HepG2 (cell line): ENCODE results near the gene SNAP29. TPM values are rescaled to one million over a fixed set of nuclear protein-coding genes. Genes with fewer than 3 reads are reported as not detected.
A peak's percentile ranks its signal among the peaks of the same experiment; 100 is the strongest.

Source experiments
- ADNP ChIP-seq: sonication (generic); formaldehyde crosslinking; IDR thresholded peaks from 2 replicates; pipeline ENCODE4 v1.4.0; 2020; ENCODE audit warnings: missing genetic modification reagents
- ELF4 ChIP-seq: sonication (generic); formaldehyde crosslinking; IDR thresholded peaks from 2 replicates; pipeline ENCODE4 v1.5.0; 2020; ENCODE audit warnings: missing genetic modification reagents, mild to moderate bottlenecking, moderate library complexity, borderline replicate concordance
- HNF1B ChIP-seq: sonication (generic); formaldehyde crosslinking; IDR thresholded peaks from 2 replicates; pipeline ENCODE4 v1.5.1; 2020; ENCODE audit warnings: mild to moderate bottlenecking, moderate library complexity, missing genetic modification reagents
- LRRFIP1 ChIP-seq: sonication (generic); formaldehyde crosslinking; conservative IDR thresholded peaks from 2 replicates; pipeline ENCODE4 v1.4.0; 2020; ENCODE audit warnings: missing genetic modification reagents
- MAX ChIP-seq: IDR thresholded peaks from 2 replicates; pipeline ENCODE4 v1.6.1; 2012; ENCODE audit warnings: inconsistent platforms
- NKX3-1 ChIP-seq: sonication (generic); formaldehyde crosslinking; IDR thresholded peaks from 2 replicates; pipeline ENCODE4 v1.5.0; 2020; ENCODE audit warnings: missing genetic modification reagents
- RXRB ChIP-seq: IDR thresholded peaks from 2 replicates; pipeline ENCODE4 v1.6.1; 2016; ENCODE audit warnings: borderline replicate concordance, missing genetic modification reagents, missing compliant biosample characterization
- SIN3A ChIP-seq: IDR thresholded peaks from 2 replicates; pipeline ENCODE4 v1.6.1; 2011; ENCODE audit warnings: low read depth, mild to moderate bottlenecking, control low read depth, low read length, borderline replicate concordance
- SMAD3 ChIP-seq: sonication (generic); formaldehyde crosslinking; IDR thresholded peaks from 2 replicates; pipeline ENCODE4 v1.4.0; 2020; ENCODE audit warnings: missing genetic modification reagents
- SP2 ChIP-seq: sonication (generic); formaldehyde crosslinking; IDR thresholded peaks from 2 replicates; pipeline ENCODE4 v1.5.1; 2020; ENCODE audit warnings: mild to moderate bottlenecking, missing genetic modification reagents
- SP5 ChIP-seq: IDR thresholded peaks from 2 replicates; pipeline ENCODE4 v1.6.1; 2016; ENCODE audit warnings: low read depth, borderline replicate concordance
- SRF ChIP-seq: IDR thresholded peaks from 2 replicates; pipeline ENCODE4 v1.6.1; 2011; ENCODE audit warnings: mild to moderate bottlenecking, low read depth, low read length, moderate library complexity
- THAP9 ChIP-seq: sonication (generic); formaldehyde crosslinking; IDR thresholded peaks from 2 replicates; pipeline ENCODE4; 2020; ENCODE audit warnings: missing genetic modification reagents, mild to moderate bottlenecking, borderline replicate concordance
- ZBTB38 ChIP-seq: sonication (generic); formaldehyde crosslinking; IDR thresholded peaks from 2 replicates; pipeline ENCODE4 v1.5.1; 2020; ENCODE audit warnings: mild to moderate bottlenecking, missing genetic modification reagents
- ZGPAT ChIP-seq: IDR thresholded peaks from 2 replicates; pipeline ENCODE4 v1.6.1; 2016; ENCODE audit warnings: mild to moderate bottlenecking
- ZNF264 ChIP-seq: sonication (generic); formaldehyde crosslinking; IDR thresholded peaks from 2 replicates; pipeline ENCODE4 v1.4.0; 2020; ENCODE audit warnings: missing genetic modification reagents
- ZNF350 ChIP-seq: sonication (generic); formaldehyde crosslinking; IDR thresholded peaks from 2 replicates; pipeline ENCODE4 v1.4.0; 2020; ENCODE audit warnings: mild to moderate bottlenecking, low read depth, missing genetic modification reagents, borderline replicate concordance
- ZNF558 ChIP-seq: sonication (generic); formaldehyde crosslinking; IDR thresholded peaks from 2 replicates; pipeline ENCODE4 v1.9.0; 2022; ENCODE audit warnings: mild to moderate bottlenecking, missing genetic modification reagents, borderline replicate concordance
- ZNF572 ChIP-seq: sonication (generic); formaldehyde crosslinking; IDR thresholded peaks from 2 replicates; pipeline ENCODE4 v1.5.1; 2020; ENCODE audit warnings: mild to moderate bottlenecking, missing genetic modification reagents
- ZNF605 ChIP-seq: sonication (generic); formaldehyde crosslinking; IDR thresholded peaks from 2 replicates; pipeline ENCODE4 v1.8.0; 2022; ENCODE audit warnings: mild to moderate bottlenecking, missing genetic modification reagents
- ZNF629 ChIP-seq: sonication (generic); formaldehyde crosslinking; conservative IDR thresholded peaks from 2 replicates; pipeline ENCODE4 v1.5.0; 2020; ENCODE audit warnings: missing genetic modification reagents
- polyA plus RNA-seq, 8 experiments: library from polyadenylated mRNA; depleted of rRNA in 3 of 8; stranded (reverse) in 7 of 8; unstranded in 1 of 8; fragments of >200 nt; fragmentation: Illumina TruSeq in 4 of 8; extraction: Trizol in 4 of 8; gene quantifications; 2 replicates each; pipeline versions ENCODE4 v1.2.1 to v1.2.3, GENCODE V29; 2011 to 2016; ENCODE audit warnings: low read depth in 4 of 8, missing spikeins in 1 of 8, mixed read lengths in 1 of 8; ENCODE audit not compliant: insufficient read depth in 1 of 8
- total RNA-seq, 5 experiments: library from RNA; depleted of rRNA; stranded (reverse); fragments of >200 nt; fragmentation: Illumina TruSeq; extraction: Trizol; gene quantifications; 2 replicates each; pipeline ENCODE4 v1.2.3, GENCODE V29; 2016; ENCODE audit warnings: low read depth in 1 of 5

SNAP29 gene
- total and polyA plus RNA-seq, 2 of the 13 experiments (the other 11 are each of a cell fraction or from before 2014, with no cell fraction given), result 12.3 to 30.7 TPM

- peak; percentile 65; the same call in 1 of the 2 replicates for TF ChIP-seq MAX
- TF ChIP-seq ZNF350 (CRISPR knock-in tag), result no peak
- no peak for TF ChIP-seq LRRFIP1 (CRISPR knock-in tag)
- TF ChIP-seq ZNF629, result no peak
- TF ChIP-seq SRF, result no peak
- TF ChIP-seq ZGPAT (CRISPR knock-in tag), result peak; percentile 42; the same call in 1 of the 2 replicates
- TF ChIP-seq SP2 (CRISPR knock-in tag), result no peak
- no peak for TF ChIP-seq NKX3-1 (CRISPR knock-in tag)
- TF ChIP-seq HNF1B, result peak; percentile 58; the same call in 1 of the 2 replicates
- no peak for TF ChIP-seq ZNF264 (CRISPR knock-in tag)
- peak; percentile 30; the same call in 1 of the 2 replicates for TF ChIP-seq SP5 (CRISPR knock-in tag)
- TF ChIP-seq ZNF558 (CRISPR knock-in tag), result no peak
- no peak for TF ChIP-seq SMAD3 (CRISPR knock-in tag)
- TF ChIP-seq SIN3A, result no peak
- TF ChIP-seq THAP9 (CRISPR knock-in tag), result no peak
- TF ChIP-seq ZNF605, result peak; percentile 55; the same call in 1 of the 2 replicates
- 0 out of 2 replicates have a peak, but pooled peaks have one; percentile 21 for TF ChIP-seq ZNF572 (CRISPR knock-in tag)
- no peak for TF ChIP-seq ADNP (CRISPR knock-in tag)
- TF ChIP-seq ELF4 (CRISPR knock-in tag), result no peak
- peak; percentile 49; the same call in 1 of the 2 replicates for TF ChIP-seq ZBTB38 (CRISPR knock-in tag)
- peak; percentile 43; the same call in 1 of the 2 replicates for TF ChIP-seq RXRB
Observed at GRCh38 chr22:20867179-20868024, 8.6 kb downstream of the SNAP29 start (continued).
